ENCODE data around the gene ELF3.
"Not testable (repeated sequence)": the region's sequence is repeated elsewhere in the genome, so short reads cannot be mapped to it uniquely, and the experiment has no call there.

ELF3 gene

GRCh38 chr1:202010180-202011015, at the start of gene ELF3:
ELF3 (plus strand) TSS chr1:202010587; CDS start chr1:202011137, 550 bp downstream.
- peak; percentile 97 for DNase-seq

- DNase-seq: not testable (repeated sequence)
Measured at GRCh38 chr1:201962382-201962781, 48.0 kb upstream of the ELF3 start.

- no peak for DNase-seq
Measured at GRCh38 chr1:201964261-201964660, 46.1 kb upstream of the ELF3 start.

- no peak for DNase-seq
Measured at GRCh38 chr1:201966171-201966570, 44.2 kb upstream of the ELF3 start.

GRCh38 chr1:201968202-201968925, 42.0 kb upstream of the ELF3 start:
- no peak for DNase-seq

GRCh38 chr1:201970334-201971159, 39.8 kb upstream of the ELF3 start:
- no peak for DNase-seq

GRCh38 chr1:201982082-201982622, 28.2 kb upstream of the ELF3 start:
- no peak for DNase-seq

- peak; percentile 69 for DNase-seq
Measured at GRCh38 chr1:201982623-201983379, 27.6 kb upstream of the ELF3 start, which contains the start of gene RNPEP. RNPEP (plus strand) TSS chr1:201982648; CDS start chr1:201982667, 19 bp downstream.

GRCh38 chr1:201983380-201983805, 27.0 kb upstream of the ELF3 start:
- no peak for DNase-seq

GRCh38 chr1:201984446-201984845, 25.9 kb upstream of the ELF3 start:
- DNase-seq: no peak

- DNase-seq: no peak
Measured at GRCh38 chr1:201985355-201985754, 25.0 kb upstream of the ELF3 start.

- no peak for DNase-seq
Measured at GRCh38 chr1:201988601-201989000, 21.8 kb upstream of the ELF3 start.

- DNase-seq: no peak
Measured at GRCh38 chr1:201989354-201990128, 20.8 kb upstream of the ELF3 start.

- no peak for DNase-seq
Measured at GRCh38 chr1:201990427-201990826, 20.0 kb upstream of the ELF3 start.

- DNase-seq: peak; percentile 64
Measured at GRCh38 chr1:201999625-202000238, 10.7 kb upstream of the ELF3 start.

- no peak for DNase-seq
Measured at GRCh38 chr1:202002507-202002906, 7.9 kb upstream of the ELF3 start.

- DNase-seq: no peak
Measured at GRCh38 chr1:202004711-202005110, 5.7 kb upstream of the ELF3 start.

- DNase-seq: no peak
Measured at GRCh38 chr1:202005958-202006357, 4.4 kb upstream of the ELF3 start.

- no peak for DNase-seq
Measured at GRCh38 chr1:202007304-202007703, 3.1 kb upstream of the ELF3 start.

- DNase-seq: no peak
Measured at GRCh38 chr1:202007805-202008489, 2.4 kb upstream of the ELF3 start.
